ENCODE results near the gene SOX18. TPM values are rescaled to one million over a fixed set of nuclear protein-coding genes. Genes with fewer than 3 reads are reported as not detected.

Gene SOX18
- total and polyA plus RNA-seq, 2 of the 13 experiments (the other 11 are each of a cell fraction or from before 2014, with no cell fraction given) = 1.6 to 1.9 TPM

DNA sequence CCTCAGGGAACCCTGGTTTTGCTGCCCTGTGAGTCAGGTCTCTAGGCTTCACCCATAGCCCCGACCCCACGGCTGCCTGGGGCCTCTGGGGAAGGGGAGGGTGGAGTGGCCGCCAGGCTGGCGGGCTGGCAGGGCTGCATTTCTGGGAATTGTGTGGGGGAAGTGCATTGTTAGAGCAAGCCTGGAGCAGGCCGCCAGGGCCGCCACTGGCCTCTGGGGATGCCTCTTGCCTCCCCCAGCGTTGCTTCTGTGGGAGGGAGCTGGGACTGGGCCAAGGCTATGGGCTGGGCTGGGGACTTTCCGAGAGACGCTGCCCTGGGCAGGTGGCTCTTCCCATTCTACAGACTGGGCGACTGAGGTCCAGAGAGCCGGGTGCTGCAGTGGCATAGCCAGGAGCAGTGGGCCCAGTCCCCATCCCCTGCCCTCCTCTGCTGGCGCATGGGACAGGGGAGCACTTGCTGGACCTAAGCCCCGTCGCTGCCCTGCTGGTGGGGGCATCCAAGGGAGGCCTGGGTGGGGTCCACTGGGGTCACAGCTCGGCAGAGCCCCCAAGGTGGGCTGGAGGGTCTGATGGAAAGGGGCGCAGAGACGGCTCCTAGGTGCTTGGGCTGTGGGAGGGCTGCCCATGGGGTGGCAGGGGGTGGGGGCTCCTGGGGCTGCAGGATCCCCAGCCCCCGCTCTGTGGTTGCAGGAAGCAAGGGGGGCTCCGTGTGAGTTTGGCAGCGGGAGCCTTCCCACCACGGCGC is 6.6 kb upstream of the SOX18 start (continued):
- TF ChIP-seq SP4 (CRISPR knock-in tag; IDR thresholded peaks at IDR 0.05) = 0 out of 2 replicates have a peak, but pooled peaks have one; percentile 39
- peak; percentile 39 for TF ChIP-seq SALL1 (CRISPR knock-in tag; IDR thresholded peaks at IDR 0.05)
- no peak; the same call in 1 of the 2 replicates for TF ChIP-seq SRY (CRISPR knock-in tag; IDR thresholded peaks at IDR 0.05)
- TF ChIP-seq, protein P1, sequence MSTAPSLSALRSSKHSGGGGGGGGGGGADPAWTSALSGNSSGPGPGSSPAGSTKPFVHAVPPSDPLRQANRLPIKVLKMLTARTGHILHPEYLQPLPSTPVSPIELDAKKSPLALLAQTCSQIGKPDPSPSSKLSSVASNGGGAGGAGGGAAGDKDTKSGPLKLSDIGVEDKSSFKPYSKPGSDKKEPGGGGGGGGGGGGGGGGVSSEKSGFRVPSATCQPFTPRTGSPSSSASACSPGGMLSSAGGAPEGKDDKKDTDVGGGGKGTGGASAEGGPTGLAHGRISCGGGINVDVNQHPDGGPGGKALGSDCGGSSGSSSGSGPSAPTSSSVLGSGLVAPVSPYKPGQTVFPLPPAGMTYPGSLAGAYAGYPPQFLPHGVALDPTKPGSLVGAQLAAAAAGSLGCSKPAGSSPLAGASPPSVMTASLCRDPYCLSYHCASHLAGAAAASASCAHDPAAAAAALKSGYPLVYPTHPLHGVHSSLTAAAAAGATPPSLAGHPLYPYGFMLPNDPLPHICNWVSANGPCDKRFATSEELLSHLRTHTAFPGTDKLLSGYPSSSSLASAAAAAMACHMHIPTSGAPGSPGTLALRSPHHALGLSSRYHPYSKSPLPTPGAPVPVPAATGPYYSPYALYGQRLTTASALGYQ (CRISPR knock-in tag; IDR thresholded peaks at IDR 0.05) = peak; percentile 34; the same call in 1 of the 2 replicates
- 0 out of 2 replicates have a peak, but pooled peaks have one; percentile 55 for TF ChIP-seq ZNF773 (CRISPR knock-in tag; IDR thresholded peaks at IDR 0.05; ENCODE audit: borderline replicate concordance)
- no peak for TF ChIP-seq HNRNPUL1 (IDR thresholded peaks at IDR 0.05; ENCODE audit: low read depth, low read length)
- peak; percentile 54; the same call in 1 of the 2 replicates for TF ChIP-seq ZNF776 (CRISPR knock-in tag; IDR thresholded peaks at IDR 0.05)
- peak; percentile 40; the same call in 1 of the 2 replicates for TF ChIP-seq ZNF143 (CRISPR knock-in tag; IDR thresholded peaks at IDR 0.05)
- TF ChIP-seq ZNF225 (CRISPR knock-in tag; IDR thresholded peaks at IDR 0.05) = peak; percentile 16; the same call in 1 of the 2 replicates
- no peak; the same call in 1 of the 2 replicates for TF ChIP-seq GLI4 (CRISPR knock-in tag; IDR thresholded peaks at IDR 0.05; ENCODE audit: borderline replicate concordance)
- no peak for TF ChIP-seq PCBP2 (optimal IDR thresholded peaks at IDR 0.05; ENCODE audit: low read depth, low read length, poor library complexity, severe bottlenecking)
- TF ChIP-seq, protein P2, sequence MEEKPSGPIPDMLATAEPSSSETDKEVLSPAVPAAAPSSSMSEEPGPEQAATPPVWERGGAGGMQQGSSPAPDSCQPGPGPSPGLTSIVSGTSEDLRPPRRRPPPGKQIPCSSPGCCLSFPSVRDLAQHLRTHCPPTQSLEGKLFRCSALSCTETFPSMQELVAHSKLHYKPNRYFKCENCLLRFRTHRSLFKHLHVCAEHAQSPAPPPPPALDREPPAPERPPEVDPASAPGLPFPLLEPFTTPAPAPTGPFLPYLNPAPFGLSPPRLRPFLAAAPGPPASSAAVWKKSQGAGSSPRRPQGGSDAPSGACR (CRISPR knock-in tag; IDR thresholded peaks at IDR 0.05) = no peak
- TF ChIP-seq FOXA3 (CRISPR knock-in tag; IDR thresholded peaks at IDR 0.05) = peak; percentile 14; the same call in 1 of the 2 replicates
- TF ChIP-seq ZNF891 (CRISPR knock-in tag; IDR thresholded peaks at IDR 0.05) = no peak
- TF ChIP-seq RBFOX2 (IDR thresholded peaks at IDR 0.05; ENCODE audit: low read depth, low read length) = peak; percentile 71
- peak; percentile 68 for TF ChIP-seq ZNF3 (CRISPR knock-in tag; IDR thresholded peaks at IDR 0.05)
- TF ChIP-seq AKAP8 (CRISPR knock-in tag; IDR thresholded peaks at IDR 0.05) = no peak
- TF ChIP-seq, protein P3, sequence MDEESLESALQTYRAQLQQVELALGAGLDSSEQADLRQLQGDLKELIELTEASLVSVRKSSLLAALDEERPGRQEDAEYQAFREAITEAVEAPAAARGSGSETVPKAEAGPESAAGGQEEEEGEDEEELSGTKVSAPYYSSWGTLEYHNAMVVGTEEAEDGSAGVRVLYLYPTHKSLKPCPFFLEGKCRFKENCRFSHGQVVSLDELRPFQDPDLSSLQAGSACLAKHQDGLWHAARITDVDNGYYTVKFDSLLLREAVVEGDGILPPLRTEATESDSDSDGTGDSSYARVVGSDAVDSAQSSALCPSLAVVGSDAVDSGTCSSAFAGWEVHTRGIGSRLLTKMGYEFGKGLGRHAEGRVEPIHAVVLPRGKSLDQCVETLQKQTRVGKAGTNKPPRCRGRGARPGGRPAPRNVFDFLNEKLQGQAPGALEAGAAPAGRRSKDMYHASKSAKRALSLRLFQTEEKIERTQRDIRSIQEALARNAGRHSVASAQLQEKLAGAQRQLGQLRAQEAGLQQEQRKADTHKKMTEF (CRISPR knock-in tag; IDR thresholded peaks at IDR 0.05) = peak; percentile 65; the same call in 1 of the 2 replicates
- no peak for TF ChIP-seq JUN (CRISPR knock-in tag; IDR thresholded peaks at IDR 0.05)
- no peak for TF ChIP-seq NFYB (CRISPR knock-in tag; IDR thresholded peaks at IDR 0.05)
- TF ChIP-seq ZNF878 (CRISPR knock-in tag; IDR thresholded peaks at IDR 0.05) = no peak
- TF ChIP-seq ZNF326 (CRISPR knock-in tag; IDR thresholded peaks at IDR 0.05; ENCODE audit: borderline replicate concordance) = peak; percentile 72; the same call in 1 of the 2 replicates
- no peak for TF ChIP-seq ATAD3A (CRISPR knock-in tag; IDR thresholded peaks at IDR 0.05)
- no peak for TF ChIP-seq MIER2 (CRISPR knock-in tag; IDR thresholded peaks at IDR 0.05)
- peak; percentile 73 for TF ChIP-seq KAT8 (CRISPR knock-in tag; IDR thresholded peaks at IDR 0.05)
- peak; percentile 70 for TF ChIP-seq RARA (CRISPR knock-in tag; IDR thresholded peaks at IDR 0.05)
- no peak for TF ChIP-seq ZNF709 (CRISPR knock-in tag; IDR thresholded peaks at IDR 0.05)
- TF ChIP-seq NRL (CRISPR knock-in tag; IDR thresholded peaks at IDR 0.05; ENCODE audit: borderline replicate concordance) = no peak
- TF ChIP-seq IKZF4 (CRISPR knock-in tag; IDR thresholded peaks at IDR 0.05; ENCODE audit: borderline replicate concordance, low read depth, not compliant biosample characterization) = no peak

Data from HepG2 (cell line).